Stimulated activated CD8-positive, alpha-beta memory T cell treated with anti-CD3 and anti-CD28 coated beads, Interleukin-12 subunit alpha, Interleukin-12 subunit beta, amount 100 ng/mL, for 1 hour (primary cell): Measurements from ENCODE around the gene ATXN1.
"Not testable (repeated sequence)": the region's sequence is repeated elsewhere in the genome, so short reads cannot be mapped to it uniquely, and the experiment has no call there.

Experiments
- DNase-seq: peaks from one replicate; pipeline ENCODE4 v3.0.0-alpha.2; 2020; ENCODE audit warnings: low read depth

ATXN1 gene

GRCh38 chr6:16760516-16761470 is at the start of gene ATXN1:
Gene ATXN1, minus strand, starts transcription at chr6:16761460.
- no peak for DNase-seq

- no peak for DNase-seq
These were observed 49.2 kb upstream of the ATXN1 start for GRCh38 chr6:16810411-16810810.

- DNase-seq: no peak
These were observed 48.6 kb upstream of the ATXN1 start for GRCh38 chr6:16809753-16810358.

GRCh38 chr6:16807956-16808355 is 46.7 kb upstream of the ATXN1 start:
- DNase-seq: no peak

GRCh38 chr6:16806363-16806762 is 45.1 kb upstream of the ATXN1 start:
- DNase-seq: no peak

DNA sequence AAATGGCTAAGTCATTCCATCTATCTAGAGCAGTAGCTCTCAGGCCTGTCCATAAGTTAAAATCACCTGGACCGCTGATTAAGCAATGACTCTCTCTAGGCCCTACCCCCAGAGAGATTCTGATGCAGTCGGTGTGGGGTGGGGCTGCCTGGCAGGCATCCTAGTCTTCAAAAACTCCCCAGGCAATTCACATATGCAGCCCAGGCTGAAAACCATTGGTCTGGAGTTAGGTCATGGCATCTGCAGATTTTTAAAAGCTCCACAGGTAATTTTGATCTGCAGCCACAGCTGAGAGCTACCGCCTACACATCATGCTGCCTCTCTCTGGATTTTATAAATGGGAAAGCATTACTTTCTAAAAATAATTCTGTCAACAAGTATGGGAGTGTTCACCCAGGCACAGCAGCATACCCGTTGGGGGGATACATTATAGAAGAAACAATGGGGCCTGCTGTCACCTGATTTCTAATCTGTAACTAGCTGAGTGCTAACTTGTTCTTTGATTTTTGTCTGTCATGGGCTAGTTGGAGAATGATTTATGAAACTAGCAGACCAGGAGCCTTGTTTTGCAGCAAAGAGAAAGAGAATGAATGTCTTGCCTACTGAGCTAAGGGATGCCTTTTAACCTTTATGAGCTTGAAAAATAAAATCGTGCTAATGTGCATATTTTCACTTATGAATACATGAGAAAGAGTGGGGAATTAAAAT is 44.1 kb upstream of the ATXN1 start:
- DNase-seq: no peak

DNA sequence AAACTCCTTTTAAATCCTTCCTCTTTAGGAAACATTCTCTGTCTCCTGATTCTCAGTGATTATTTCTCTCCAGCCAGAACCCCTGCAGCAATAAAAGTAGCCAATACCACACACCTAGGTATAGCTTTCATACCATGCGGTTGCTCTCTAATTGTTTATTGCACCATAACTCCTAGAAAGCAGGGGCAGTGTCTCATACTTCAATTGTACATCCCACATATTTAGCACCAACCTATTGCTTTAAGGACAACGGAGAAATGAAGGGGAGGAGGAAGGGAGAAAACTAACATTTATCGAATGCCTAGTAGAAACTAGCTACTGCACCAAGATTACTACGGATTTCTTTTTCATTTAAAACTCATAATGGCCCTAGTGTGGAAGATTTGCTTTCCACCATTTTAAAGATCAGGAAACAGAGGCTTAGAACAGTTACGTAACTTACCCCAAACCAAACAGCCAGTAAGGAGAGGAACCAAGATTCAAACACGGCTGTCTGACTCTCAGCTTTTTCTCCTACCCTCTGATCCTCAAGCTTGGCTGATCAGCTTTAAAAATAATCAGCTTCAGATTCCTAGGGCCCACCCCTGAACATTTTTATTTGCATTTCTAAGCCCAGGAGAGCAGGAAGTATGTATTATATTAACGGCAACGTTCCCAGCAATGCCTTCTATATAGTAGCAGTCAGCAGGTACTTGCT is 43.4 kb upstream of the ATXN1 start:
- DNase-seq: no peak

- DNase-seq: no peak
These were observed 42.3 kb upstream of the ATXN1 start for GRCh38 chr6:16803294-16804200.

- DNase-seq: no peak
These were observed 40.8 kb upstream of the ATXN1 start for GRCh38 chr6:16802071-16802470.

DNA sequence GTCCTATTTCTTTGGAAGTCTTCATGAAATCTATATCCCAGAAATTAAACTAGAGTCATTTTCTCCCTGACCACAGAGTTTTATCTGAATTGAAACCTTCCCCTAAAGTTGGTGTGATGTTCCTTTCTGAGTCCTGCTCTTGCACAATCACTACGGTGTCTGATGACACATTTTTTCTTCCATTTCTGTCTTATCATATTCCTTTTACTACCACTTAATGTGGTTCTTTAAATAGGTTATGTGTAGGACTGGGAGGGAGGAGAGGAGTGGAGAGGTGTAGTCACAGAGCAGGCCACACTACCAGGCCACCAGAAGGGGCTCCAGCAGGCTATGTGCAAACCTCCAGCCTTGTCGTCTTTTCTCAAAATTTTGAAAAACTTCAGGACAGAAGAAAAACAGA is 39.7 kb upstream of the ATXN1 start:
- DNase-seq: no peak

DNA sequence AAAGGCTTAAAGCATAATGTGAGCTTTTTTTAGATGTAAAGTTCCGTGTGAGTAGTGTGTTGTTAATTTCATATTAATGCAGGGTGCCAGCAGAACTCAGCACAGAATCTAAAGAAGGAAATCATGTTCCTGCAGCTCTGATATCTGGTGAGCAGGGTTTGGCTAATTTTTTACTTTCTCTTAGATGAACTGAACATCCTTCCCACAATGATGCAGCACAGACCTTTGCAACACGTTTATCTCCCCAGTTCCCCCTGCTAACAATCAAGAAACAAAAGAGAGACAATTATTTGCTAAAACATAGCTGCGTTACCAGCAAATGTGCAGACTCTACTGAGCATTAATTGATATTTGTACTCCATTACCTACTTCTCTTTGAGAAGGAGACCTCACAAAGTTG is 39.1 kb upstream of the ATXN1 start:
- DNase-seq: no peak

- DNase-seq: no peak
These were observed 38.3 kb upstream of the ATXN1 start for GRCh38 chr6:16799279-16800193.

DNA sequence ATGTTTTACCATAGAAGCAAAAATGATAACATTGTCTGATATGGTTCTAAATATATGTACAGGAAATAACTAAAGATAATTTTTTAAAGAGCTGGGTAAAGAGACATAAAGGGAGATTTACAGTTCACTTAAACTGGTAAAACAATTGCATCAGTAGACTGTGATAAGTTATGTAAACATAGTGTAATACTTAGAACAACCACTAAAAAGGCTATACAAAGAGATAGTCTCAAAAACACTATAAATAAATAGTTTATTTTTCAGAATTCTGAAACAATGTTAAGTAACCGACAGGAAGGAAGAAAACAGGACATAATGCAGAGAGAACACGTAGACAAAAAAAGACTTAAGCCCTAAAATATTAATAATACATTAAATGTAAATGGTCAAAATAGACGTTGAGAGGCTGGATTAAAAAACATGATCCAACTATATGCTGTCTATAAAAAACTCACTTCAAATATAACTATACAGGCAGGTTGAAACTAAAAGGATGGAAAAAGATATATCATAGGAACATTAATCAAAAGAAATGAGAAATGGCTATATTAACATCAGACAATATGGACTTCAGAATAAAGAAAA is 32.7 kb upstream of the ATXN1 start:
- DNase-seq: no peak

DNA sequence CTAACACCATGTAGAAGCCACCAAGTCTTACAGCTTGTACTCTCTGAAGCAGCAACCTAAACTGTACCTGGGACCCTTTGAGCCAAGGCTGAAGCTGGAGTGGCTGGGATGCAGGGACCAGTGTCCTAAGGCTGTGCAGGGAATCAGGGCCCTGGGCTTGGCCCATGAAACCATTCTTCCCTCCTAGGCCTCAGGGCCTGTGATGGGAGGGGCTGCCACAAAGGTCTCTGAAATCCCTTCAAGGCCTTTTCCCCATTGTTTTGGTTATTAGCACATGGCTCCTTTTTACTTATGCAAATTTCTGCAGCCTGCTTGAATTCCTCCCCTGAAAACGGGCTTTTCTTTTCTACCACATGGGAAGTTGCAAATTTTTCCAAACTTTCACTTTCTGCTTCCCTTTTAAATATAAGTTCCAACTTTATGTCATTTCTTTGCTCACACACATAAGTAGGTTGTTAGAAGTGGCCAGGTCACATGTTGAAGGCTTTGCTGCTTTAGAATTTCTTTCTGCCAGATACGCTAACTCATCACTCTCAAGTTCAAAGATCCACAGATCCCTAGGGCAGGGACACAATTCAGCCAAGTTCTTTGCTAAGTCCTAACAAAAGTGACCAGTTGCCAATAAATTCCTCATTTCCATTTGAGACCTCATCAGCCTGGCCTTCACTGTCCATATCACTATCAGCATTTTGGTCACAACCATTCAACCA is 28.2 kb upstream of the ATXN1 start:
- no peak for DNase-seq

GRCh38 chr6:16787128-16787682 is 25.9 kb upstream of the ATXN1 start:
- no peak for DNase-seq

DNA sequence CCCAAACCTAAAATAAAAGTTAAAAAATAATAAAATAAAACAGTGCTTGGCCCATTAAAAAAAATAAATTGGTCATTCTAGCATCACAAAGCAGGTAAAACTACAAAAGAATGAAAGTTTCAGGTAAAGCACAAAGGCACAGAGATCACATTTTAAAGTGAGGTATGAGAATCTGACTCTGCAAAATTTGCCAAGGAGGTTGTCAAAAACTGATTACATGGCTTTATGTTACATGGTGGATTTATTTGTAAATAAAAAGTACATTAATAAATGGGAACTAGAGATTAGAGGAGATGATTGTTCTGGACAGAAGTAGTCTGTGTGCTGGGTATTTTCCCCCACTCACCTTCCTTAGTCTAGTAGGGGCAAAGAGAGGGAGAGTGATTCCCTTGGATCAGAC is 24.2 kb upstream of the ATXN1 start:
- DNase-seq: no peak

DNA sequence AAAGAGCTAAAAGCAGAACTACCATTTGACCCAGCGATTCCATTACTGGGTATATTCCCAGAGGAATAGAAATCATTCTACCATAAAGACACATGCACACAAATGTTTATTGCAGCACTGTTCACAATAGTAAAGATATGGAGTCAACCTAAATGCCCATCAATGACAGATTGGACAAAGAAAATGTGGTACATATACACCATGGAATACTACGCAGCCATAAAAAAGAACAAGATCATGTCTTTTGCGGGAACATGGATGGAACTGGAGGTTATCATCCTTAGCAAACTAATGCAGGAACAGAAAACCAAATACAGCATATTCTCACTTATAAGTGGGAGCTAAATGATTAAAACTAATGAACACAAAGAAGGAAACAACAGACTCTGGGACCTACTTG is 23.7 kb upstream of the ATXN1 start:
- DNase-seq: not testable (repeated sequence)

DNA sequence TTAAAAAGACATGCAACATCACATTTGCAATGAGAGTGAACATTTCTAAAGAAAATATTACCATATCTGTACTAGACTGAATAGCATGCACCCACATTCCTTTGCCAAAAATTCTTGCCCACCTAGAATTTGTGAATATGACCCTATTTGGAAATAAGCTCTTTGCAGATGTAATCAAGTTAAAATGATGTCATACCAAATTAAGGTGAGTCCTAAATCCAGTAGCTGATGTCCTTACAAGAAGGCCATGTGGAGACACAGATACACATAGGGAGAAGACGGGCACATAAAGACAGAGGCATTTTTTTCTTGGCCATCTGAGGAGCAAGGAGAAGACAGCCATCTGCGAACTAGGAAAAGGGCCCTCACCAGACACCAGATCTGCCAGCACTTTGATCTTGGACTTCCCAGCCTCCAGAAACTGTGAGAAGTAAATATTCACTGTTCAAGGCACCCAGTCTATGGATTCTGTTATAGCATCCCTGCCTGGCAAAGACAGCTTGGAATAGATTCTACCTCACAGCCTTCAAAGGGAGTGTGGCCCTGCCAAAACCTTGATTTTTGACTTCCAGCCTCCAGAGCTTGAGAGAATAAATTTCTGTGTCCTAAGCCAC is 22.8 kb upstream of the ATXN1 start:
- DNase-seq: no peak
